Fibroblast of skin of right quadriceps (primary cell): ENCODE data around the gene DCC.

Source experiments
- DNase-seq: peaks from one replicate; pipeline ENCODE4 v3.0.0-alpha.2; 2013

The DCC gene

DNA sequence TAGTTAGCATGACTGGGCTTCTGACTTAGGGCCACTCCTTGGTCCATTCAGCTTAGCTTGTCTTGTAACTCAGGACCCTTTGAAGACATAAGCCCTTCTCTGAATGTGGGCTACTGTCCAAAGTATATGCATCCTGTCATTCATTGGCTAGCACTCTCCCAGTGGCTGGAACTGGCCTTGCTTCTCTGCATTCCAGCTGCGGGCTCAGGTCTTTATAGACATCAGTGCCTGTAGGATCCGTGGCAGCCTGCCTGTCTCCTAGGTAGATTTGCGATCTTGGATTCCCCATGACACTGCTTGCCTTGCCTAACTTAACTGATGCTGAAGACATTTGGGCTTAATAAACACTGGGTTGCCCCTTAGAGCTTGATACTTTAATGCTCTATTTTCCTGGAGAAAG lies 170.1 kb downstream of the DCC start:
- no peak for DNase-seq

DNA sequence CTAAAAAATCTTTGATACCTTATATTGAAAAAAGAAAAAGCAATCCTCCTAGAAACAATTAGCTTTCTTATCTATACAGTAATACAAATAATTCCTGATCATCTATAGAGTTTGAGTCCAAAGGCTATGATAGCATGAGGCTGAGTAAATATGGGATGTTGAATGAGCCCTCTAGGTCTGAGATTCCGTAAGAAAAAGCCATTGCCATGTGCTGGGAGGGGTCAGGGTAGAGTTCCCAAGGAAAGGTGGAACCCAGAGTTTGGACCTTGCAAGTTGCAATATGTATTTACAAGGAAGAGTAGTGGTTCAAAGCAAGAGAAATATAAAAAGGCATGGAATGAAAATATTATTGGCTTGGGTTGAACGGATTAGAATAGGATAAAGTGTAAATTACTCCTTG lies 178.1 kb downstream of the DCC start:
- DNase-seq, result no peak

DNA sequence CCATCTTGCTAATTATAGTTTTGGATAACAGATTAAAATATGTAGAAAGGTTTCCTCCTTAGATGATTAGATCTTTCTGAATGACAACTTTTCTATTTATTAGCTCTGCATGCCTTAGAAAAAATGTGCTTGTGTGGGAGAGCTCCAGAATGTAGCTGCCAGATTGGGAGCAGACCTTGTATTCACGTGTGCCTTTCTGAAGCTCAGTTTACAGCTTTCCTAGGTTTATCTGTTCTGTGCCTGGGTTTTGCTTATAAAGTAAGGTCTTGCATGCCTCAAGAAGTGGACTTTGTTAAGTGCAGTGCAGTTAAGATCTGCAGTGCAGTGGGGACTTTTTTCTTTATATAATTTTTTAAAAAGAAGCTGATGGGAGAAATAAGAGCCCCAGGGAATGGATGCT lies 179.0 kb downstream of the DCC start:
- no peak for DNase-seq

DNA sequence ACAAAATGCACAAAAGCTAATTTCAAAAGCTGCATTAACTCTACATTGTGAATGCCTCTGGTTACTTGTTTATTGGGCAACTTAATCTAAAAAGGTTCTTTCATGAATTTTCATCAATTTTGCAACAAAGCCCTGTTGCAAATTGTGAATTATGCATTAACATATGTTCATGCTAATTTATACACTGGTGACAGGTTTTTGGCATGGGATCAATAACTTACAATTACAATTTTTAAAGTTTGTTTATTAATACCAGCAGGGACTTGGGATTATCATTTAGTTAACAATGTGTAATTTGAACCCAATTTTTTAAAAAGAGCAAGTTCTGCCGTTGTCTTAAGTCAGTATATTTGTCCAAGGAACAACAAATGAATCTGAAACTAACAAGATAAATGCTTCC lies 183.6 kb downstream of the DCC start:
- no peak for DNase-seq

DNA sequence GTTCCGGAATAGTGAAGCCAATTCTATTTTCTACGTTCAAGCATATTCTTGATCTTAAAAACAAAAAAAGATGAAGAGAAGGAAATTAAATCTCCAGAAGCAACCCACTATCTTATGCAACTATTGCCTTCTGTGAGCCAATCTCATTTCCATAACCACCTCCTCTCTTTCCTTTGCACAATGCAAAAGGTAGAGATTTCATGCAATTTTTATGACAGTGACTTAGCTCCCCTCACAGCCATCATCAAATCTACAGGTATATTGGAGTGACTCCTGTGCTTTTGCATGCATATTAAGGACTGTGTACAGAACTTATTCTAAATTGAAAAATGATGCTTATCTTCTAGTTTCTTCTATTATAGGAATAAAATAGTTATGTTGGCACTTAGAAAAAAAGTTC lies 191.8 kb downstream of the DCC start:
- no peak for DNase-seq

DNA sequence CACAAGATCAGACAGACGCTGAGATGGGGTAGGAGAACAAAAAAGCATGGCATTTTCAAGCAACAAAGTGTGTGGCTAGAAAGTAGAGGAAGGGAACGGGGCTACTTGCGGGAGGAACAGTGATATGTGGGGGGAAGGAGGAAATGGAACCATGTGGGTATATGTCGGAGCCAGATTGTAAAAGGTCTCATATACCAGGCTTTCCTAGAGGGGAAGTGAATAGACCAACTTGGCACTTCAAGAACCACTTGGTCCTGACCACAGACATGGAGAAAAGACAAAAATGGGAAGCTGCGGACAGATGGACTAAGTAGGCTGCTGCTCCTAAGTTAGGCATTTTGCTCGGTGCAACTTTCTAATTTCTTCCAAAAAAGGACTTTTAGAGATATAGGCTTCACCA lies 196.0 kb downstream of the DCC start:
- no peak for DNase-seq

DNA sequence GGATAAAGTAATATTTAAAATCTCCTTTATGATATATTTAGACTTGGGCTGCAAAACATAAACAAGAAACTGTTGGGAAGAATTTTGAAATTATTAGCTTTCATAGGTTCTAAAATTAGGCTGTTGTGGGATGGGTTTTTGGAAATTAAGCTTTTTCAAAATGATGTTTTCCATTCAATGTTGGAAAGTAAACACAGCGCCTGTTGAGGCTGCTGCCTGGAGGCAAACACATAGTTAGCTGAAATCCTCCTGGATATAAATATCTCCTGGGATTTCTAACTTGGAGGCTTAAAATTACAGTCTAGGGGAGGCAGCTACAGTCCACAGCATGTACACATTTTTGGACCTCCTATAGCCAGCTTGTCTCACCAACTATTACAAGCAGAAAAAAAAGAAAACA lies 197.3 kb downstream of the DCC start:
- DNase-seq, result no peak

DNA sequence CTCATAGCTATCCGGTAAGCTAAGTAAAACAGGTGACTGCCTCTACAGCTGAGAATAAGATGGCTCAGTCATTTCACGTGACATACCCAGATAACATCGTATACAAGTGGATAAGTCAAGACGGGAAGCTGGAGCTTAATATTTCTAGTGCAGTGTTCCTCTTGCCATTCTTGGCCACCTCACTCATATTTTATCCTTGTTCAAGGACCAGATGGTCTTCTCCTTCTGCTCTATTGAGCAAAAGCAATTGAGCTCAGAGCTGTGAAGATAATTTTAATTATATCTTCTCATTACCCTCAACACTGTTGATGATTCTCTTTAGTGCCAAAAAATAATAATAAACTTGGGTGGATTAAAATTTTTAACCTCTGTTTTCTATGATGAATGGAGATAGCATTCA lies 201.1 kb downstream of the DCC start:
- no peak for DNase-seq

DNA sequence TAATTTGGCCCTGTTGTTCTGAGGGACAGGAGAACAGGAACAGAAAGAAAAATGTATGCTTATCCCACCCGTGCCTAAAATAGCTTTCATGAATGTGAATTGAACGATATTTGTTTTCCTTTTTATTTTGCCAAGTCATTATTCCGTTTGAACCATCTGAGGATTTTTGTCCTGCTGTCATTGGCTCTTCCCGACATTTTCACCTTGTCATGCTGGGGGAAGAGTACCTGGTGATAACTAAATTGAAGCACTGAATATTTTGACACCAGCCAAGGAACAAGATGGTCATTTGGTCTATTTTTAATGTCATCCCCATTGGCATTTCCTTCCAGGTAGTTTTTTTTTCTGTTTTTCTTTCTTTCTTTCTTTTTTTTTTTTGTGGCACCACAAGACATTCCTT lies 204.1 kb downstream of the DCC start:
- no peak for DNase-seq

DNA sequence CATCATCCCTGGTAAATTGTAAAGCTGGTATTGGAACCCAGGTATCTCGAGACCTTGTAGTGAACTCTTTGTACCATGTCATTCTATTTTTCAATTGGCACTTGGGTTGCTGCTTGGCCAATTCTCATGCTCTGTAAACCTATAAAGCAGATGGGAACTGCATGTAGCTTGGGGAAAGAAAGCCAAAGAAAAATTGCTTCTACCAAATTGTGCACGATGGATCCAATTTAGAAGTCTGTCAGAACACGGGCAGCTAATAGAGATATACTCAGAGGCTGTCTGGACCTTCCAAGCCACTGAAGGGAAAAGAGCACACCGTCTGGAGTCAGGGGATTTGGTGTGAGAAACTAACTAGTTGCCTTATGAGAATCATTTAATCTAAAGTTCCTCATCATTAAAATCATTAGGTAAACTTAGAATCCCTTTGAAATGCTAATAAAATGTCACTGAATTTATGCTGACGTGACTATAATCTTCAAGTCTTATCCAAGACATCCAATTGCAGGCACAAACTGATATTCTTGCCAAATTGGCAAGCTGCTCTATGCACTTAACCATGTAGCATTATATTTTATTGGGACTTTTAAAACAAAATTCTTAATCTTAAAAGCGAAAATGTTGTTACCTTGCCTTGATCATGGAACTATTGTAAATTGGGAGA lies 206.8 kb downstream of the DCC start:
- no peak for DNase-seq

DNA sequence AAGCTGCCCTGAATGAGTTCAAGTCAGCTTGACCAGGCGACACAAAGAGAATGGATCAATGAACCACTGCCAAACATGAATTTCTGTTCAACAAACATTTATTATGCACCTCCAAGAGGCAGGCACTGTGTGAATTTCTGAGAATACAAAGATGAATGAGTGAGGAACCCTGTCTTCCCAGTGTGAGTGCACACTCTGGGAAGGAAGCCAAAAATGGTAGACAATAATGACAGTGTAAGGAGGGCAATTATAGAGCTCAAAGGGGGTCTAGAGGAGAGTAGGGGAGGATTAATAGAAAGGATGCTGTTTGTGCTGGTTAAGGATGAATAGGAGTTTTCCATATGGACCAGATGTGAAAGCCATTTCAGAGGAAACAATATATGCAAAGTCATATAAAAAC lies 213.4 kb downstream of the DCC start:
- no peak for DNase-seq

DNA sequence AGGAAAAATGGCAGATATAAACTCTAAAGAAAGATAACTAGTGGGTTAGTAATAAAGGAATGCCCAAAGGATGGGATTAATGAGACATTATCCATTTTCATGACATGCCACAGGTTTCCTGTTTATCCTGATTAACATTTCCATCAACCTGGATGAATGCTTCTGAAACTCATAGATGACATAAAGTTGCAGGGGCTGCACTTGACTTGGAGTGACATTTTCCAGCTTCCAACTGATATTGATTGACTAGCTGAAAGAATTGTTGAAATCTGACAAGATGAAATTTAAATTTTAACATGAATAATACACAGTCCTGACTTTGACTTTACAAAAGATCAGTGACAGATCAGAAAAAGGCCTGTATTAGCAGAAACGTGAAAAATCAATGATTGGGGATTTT lies 214.2 kb downstream of the DCC start:
- no peak for DNase-seq

DNA sequence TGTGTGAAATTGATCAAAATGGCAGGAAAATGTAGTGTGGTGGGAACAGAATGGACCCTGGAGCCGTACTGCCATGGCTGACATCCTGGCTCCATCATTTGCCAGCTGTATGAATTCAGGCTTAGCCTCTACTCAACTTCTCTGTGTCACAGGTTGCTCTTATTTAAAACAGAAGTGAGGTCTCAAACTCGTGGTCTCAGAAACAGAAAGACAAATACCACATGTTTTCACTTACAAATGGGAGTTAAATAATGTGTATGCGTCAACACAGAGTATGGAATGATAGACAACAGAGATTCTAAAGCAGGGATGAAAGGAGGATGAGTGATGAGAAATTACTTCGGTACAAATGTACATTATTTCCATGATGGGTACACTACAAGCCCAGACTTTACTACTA lies 227.4 kb downstream of the DCC start:
- peak; percentile 38 for DNase-seq

DNA sequence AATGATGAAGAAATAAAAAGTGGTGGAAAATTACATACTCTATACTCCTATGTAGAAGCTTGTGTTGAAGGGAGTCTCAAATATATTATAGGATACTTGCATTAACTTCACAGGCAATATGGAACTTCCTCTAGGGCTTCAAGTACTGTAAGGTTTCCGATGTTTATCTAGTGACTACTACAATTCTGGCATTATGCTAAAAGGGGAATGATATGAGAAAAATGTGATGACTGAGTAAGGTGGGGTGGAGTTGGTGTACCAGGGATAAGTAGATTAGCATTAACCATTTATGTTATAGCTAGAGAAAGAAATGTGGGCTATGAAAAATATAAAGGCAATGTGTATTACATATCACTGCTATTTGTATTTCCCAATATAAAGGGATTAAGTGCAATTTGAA lies 229.5 kb downstream of the DCC start:
- DNase-seq, result peak; percentile 58

DNA sequence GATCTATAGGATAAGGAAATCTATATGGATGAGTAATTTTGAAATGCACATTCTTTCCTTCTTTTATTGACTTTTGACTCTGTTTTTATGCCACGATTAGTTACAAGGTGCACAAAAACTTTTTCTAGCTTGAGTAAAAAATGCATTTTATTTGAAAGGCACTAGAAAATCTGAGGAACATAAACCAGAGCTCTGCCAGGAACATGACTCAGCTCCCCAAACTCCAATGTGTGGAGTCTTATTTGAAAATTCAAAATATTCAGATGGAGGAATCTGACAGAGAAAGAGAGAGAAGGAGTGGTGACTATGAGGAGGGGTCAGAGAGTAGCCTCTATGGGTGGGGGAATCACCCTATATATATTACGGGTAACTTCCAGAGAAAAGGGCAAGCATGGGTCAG lies 231.0 kb downstream of the DCC start:
- DNase-seq, result peak; percentile 27

DNA sequence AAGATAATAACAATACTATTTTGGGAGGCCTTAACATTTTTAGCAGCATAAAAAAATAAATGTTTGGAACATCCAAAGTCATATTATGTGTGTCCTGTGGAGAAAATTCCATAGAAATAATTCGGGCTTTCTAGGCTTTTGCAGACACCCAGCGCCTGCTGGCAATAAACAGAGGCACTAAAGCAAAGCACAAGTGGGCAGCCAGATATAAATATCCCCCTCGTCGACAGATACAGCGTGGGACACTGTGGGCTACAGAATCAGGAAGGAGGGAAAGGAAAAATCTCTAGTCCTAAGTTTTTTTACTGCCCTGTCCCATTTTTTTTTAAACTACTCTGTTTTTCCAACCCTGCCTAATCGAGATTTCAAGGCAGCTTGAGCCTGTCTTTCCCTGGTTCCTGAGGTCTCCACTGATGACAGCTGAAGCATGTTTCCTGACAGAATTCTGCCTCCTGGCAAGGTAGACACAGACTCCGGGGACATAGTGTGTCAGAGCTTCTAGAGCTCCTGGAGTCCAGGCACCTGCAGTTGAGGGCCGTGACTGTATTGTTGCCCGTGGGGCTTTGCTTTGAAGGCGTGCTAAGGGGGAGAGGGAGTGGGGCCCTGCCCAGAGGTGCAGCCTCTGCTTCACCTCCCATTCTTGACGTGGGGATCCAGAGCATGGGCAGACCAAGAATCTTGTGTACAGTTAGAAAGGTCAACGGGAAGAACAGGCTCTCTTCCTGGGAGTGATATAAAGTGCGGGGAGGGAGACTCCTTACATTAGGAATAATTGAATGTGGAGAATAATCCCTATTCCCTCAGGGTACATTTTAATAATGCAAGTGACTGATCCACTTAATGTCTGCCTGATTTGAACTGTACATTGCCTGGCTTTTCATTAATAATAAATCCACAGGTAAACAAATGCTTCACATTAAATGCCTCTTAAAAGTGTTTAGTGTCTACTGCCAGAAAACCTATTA lies 232.3 kb downstream of the DCC start:
- no peak for DNase-seq

DNA sequence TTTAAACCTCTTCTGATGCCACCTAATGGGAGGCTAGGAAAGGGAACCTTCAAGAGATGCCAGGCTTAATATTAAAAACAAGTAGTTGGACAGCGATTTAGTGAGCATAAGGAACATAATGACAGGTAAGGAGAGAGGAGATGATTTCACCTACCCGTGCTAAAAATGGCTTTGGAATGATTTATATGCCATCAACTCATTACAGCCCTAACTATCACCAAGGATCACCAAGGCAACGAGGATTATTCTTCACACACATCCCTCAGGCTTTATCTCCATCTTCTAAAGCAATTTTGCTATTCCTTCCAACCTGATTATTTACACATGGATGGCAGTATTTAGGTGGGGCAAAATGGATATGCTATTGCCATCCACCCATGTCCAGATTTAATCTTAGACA lies 237.8 kb downstream of the DCC start:
- DNase-seq, result no peak

DNA sequence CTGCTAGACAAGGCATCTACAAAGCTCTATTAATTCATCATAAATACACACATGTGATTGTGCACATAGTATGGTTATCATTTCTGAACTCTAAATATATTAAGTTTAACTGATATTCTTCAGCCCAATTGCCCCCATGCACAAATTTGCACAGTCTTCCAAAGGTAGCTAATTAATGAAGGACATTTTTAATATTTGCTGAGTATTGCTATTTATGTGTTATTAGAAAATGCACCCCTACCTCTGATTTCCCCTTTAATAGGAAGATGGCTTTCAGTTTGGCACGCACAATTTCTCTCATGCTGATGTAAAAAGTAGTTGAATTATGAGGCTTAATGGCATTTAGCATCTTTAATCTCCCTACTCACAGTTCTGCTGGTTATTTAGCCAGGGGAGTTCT lies 242.1 kb downstream of the DCC start:
- no peak for DNase-seq

DNA sequence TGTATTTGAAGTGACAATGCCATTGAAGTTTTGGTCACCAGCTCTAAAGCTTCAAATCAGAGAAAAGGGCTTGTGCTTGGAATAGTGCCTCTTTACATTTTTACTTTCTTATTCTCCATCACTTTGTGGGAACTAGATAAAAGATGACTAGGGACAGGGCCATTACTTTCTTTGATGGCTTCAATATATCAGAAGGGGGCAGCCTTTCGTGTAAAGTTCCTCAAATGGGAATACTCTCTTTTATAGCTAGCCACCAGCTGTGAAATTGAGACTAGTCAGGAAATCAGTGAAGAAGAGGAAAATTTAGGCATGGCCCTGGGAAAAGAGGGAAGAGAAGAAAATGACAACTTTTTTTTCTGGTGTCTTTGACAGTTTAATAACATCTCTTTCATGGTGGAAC lies 242.5 kb downstream of the DCC start:
- DNase-seq, result no peak

DNA sequence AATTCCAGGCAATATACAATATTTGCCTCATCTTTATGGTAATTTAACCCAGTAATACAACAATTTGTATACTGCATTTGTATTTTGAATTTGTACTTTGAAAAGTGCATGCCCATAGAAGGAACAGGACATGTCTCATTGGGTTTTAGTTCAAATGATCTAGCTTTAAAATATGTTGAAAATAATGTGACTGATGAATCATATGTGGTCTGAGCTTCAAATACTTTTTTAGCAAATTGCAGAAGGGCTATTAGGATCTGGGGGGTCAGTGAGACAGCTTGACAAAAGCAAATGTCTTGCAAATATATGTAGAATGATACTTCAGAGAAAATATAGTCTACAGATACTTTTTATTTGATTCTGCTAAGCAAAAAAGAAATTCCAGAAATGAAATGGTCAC lies 248.9 kb downstream of the DCC start:
- DNase-seq, result peak; percentile 69

DNA sequence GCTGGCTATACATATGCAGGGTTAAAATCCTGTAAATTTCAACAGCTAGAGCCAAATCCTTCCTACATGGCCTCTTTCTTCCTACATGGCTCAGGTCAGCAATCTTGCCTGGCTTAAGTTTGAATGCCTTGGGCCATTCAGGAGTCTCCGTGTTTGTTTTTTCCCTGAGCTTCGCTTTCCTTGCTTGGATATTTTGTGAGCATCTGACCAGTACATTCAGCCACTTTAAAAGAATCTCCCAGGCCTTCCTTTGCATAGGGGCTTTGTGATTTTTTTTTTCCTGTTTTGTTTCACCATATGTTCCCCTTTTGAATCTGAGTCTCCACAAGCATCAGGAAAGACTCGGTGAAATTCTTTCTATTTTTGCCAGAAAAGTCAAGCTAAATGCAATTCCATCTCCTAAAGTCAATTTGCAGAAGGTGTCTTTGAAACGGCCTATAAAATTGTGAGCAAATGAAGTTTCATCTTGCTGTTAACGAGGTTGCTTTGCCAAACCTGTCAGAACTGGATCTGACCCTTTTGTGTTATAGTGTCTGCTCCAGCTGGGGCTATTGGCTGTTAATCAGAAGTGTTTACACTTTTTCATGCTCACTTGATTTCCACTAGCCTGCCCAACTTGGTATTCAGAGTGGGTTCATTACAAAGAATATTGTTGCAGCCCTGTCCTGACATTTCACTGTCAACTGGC lies 256.9 kb downstream of the DCC start:
- DNase-seq, result no peak

DNA sequence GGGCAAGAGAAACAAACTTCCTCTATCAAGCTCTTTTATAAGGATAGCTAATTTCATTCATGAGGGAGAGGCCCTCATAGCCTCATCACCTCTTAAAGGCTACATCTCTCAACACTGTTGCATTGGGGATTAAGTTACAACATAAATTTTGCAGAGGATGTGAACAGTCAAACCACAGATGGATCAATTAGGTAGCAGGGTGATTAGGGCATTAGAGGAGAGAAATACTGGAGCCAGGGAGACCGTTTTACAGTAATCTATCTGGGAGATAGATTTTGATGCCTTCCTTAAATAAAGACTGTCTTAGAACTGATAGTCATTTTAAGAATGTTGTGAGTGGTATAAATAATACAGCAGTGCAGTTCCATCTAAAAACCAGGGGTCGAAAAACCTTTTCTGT lies 258.9 kb downstream of the DCC start:
- no peak for DNase-seq

DNA sequence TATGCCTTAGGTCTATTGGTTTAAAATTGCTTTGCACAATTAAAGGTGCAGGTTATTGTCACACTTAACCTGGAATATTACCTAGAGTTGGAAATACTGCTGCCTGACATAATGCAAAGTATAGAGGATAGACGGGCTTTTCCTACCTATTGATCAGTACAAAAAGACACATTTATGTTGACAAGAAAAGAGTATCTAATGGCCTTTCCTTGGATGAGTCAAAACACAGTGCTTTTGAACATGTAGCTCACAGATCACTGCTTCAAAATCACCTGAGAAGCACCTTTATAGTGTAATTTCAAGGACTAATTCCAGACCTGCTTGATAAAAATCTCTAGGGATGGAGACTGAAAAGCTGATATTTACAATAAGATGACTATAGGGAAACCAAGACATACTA lies 262.8 kb downstream of the DCC start:
- DNase-seq, result no peak

DNA sequence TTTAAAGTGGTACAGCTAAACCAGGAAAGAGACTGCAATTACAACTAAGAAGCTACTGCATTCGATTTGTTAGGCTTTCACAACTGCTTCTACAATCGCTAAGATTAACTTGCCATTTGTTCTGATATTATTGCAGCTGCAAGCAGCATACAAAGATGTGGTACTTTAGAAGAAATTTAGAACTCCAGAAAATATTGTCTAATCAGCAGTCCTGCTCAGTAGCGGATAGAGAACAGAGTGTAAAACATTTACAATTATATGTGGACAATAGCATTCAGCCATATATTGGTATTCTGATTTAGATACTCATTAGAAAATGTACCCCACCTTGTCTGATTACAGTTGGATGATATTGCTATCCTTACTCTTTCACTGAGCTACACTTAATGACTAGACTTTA lies 265.3 kb downstream of the DCC start:
- DNase-seq, result no peak
